Mesenchymal stem cell (in vitro differentiated cells and primary cell): ENCODE results near the gene NGF.

ENCODE experiments used
- DNase-seq: peaks from one replicate; pipeline ENCODE4 v3.0.0-alpha.2; 2013
- H2AFZ ChIP-seq: one replicate; pipeline ENCODE4 v1.6.1; 2013; ENCODE audit warnings: low read depth, mild to moderate bottlenecking, control low read depth, inconsistent platforms, low read length, moderate library complexity
- H2AK5ac ChIP-seq: 2 replicates; pipeline ENCODE4 v1.6.1; 2013; ENCODE audit warnings: low read length, moderate library complexity, mild to moderate bottlenecking, inconsistent platforms; ENCODE audit not compliant: severe bottlenecking
- H2BK120ac ChIP-seq: one replicate; pipeline ENCODE4 v1.6.1; 2013; ENCODE audit warnings: low read depth, mild to moderate bottlenecking, inconsistent platforms, low read length, moderate library complexity
- H2BK12ac ChIP-seq, 2 experiments: one replicate each; pipeline ENCODE4 v1.6.1; 2013; ENCODE audit warnings: inconsistent platforms in 2 of 2, low read length in 2 of 2, mild to moderate bottlenecking in 2 of 2, moderate library complexity in 2 of 2, control low read depth in 1 of 2
- H2BK15ac ChIP-seq: one replicate; pipeline ENCODE4 v1.6.1; 2013; ENCODE audit warnings: mild to moderate bottlenecking, low read depth, inconsistent platforms; ENCODE audit not compliant: poor library complexity, severe bottlenecking
- H2BK5ac ChIP-seq: 2 replicates; pipeline ENCODE4 v1.6.1; 2013; ENCODE audit warnings: low read depth, mild to moderate bottlenecking, low read length, control low read depth, inconsistent platforms; ENCODE audit not compliant: poor library complexity, severe bottlenecking
- H3K14ac ChIP-seq, 2 experiments: one replicate each; pipeline ENCODE4 v1.6.1; 2013; ENCODE audit warnings: inconsistent platforms in 2 of 2, low read length in 2 of 2, control low read depth in 1 of 2, mild to moderate bottlenecking in 1 of 2, moderate library complexity in 1 of 2
- H3K18ac ChIP-seq, 2 experiments: one replicate each; pipeline ENCODE4 v1.6.1; 2013; ENCODE audit warnings: inconsistent platforms in 2 of 2, low read length in 2 of 2, control low read depth in 1 of 2, low read depth in 1 of 2, mild to moderate bottlenecking in 1 of 2
- H3K23ac ChIP-seq, 2 experiments: one replicate each; pipeline ENCODE4 v1.6.1; 2013; ENCODE audit warnings: inconsistent platforms in 2 of 2, low read length in 2 of 2, mild to moderate bottlenecking in 2 of 2, moderate library complexity in 2 of 2, control low read depth in 1 of 2
- H3K27ac ChIP-seq: 2 replicates; pipeline ENCODE4 v1.5.1; 2013; ENCODE audit warnings: mild to moderate bottlenecking, moderate library complexity, low read length, control low read depth, inconsistent platforms; ENCODE audit not compliant: poor library complexity, severe bottlenecking
- H3K27me3 ChIP-seq, 2 experiments: 2 replicates each; pipeline versions ENCODE4 v1.6.1 to v1.7.0; 2013; ENCODE audit warnings: low read length in 2 of 2, mild to moderate bottlenecking in 2 of 2, moderate library complexity in 2 of 2, control low read depth in 1 of 2, inconsistent platforms in 1 of 2; ENCODE audit not compliant: control insufficient read depth in 1 of 2, insufficient read depth in 1 of 2
- H3K36me3 ChIP-seq, 2 experiments: 2 replicates each; pipeline versions ENCODE4 v1.6.1 to v1.7.0; 2013; ENCODE audit warnings: low read length in 2 of 2, control low read depth in 1 of 2, inconsistent platforms in 1 of 2, low read depth in 1 of 2, mild to moderate bottlenecking in 1 of 2; ENCODE audit not compliant: insufficient read depth in 2 of 2, control insufficient read depth in 1 of 2
- H3K4ac ChIP-seq, 2 experiments: one replicate each; pipeline ENCODE4 v1.6.1; 2013; ENCODE audit warnings: inconsistent platforms in 2 of 2, low read length in 2 of 2, mild to moderate bottlenecking in 2 of 2, moderate library complexity in 2 of 2, control low read depth in 1 of 2, low read depth in 1 of 2
- H3K4me1 ChIP-seq: 2 replicates; pipeline ENCODE4 v1.6.1; 2013; ENCODE audit warnings: low read depth, low read length, control low read depth; ENCODE audit not compliant: control insufficient read depth, insufficient read depth
- H3K4me2 ChIP-seq: 2 replicates; pipeline ENCODE4 v1.6.1; 2013; ENCODE audit warnings: low read length, mild to moderate bottlenecking, inconsistent platforms; ENCODE audit not compliant: poor library complexity, severe bottlenecking
- H3K4me3 ChIP-seq, 2 experiments: 2 replicates each; pipeline versions ENCODE4 v1.5.1 to v1.7.0; 2013; ENCODE audit warnings: low read length in 2 of 2, mild to moderate bottlenecking in 2 of 2, control low read depth in 1 of 2, low read depth in 1 of 2; ENCODE audit not compliant: insufficient read depth in 1 of 2
- H3K79me1 ChIP-seq: replicated peaks from 2 replicates; pipeline ENCODE4 v1.6.1; 2013; ENCODE audit warnings: mild to moderate bottlenecking, control low read depth, low read length, inconsistent platforms; ENCODE audit not compliant: poor library complexity, severe bottlenecking
- H3K9ac ChIP-seq: 2 replicates; pipeline ENCODE4 v1.7.0; 2013; ENCODE audit warnings: mild to moderate bottlenecking, low read length, moderate library complexity
- H3K9me3 ChIP-seq: 2 replicates; pipeline ENCODE4 v1.7.0; 2013; ENCODE audit warnings: mild to moderate bottlenecking, low read length; ENCODE audit not compliant: control insufficient read depth
- H4K8ac ChIP-seq: one replicate; pipeline ENCODE4 v1.6.1; 2013; ENCODE audit warnings: inconsistent platforms, mild to moderate bottlenecking, low read length, moderate library complexity
- H4K91ac ChIP-seq: one replicate; pipeline ENCODE4 v1.6.1; 2013; ENCODE audit warnings: mild to moderate bottlenecking, low read length, inconsistent platforms
- WGBS: methylation state at CpG from one replicate; pipeline ENCODE4 v1.1.7; 2013; ENCODE audit warnings: mixed read lengths; 5-methylcytosine and 5-hydroxymethylcytosine counted together

The NGF gene

GRCh38 chr1:115283681-115284146, 54.3 kb downstream of the NGF start:
- H3K18ac ChIP-seq = no peak overlapping the region
- H3K4me1 ChIP-seq = no peaks in the 10 kb centered on the region
- H3K36me3 ChIP-seq = peaks cover 0 to 36% of the 10 kb centered on the region in 2 experiments
- H3K23ac ChIP-seq = no peak overlapping the region
- DNase-seq = no peak
- peak overlapping the region in 1 of 2 experiments; percentile 73 for H3K4me3 ChIP-seq
- no peak overlapping the region for H4K8ac ChIP-seq
- no peak overlapping the region for H3K4ac ChIP-seq
- H2BK5ac ChIP-seq = no peak overlapping the region
- no peak overlapping the region for H2AK5ac ChIP-seq
- peaks cover 0 to 6% of the 10 kb centered on the region in 2 experiments for H3K27me3 ChIP-seq
- H4K91ac ChIP-seq = no peak overlapping the region
- no peaks in the 10 kb centered on the region for H3K79me1 ChIP-seq
- no peak overlapping the region for H2BK12ac ChIP-seq
- peak overlapping the region; percentile 87 for H3K9ac ChIP-seq
- H3K4me2 ChIP-seq = no peak overlapping the region
- no peaks in the 10 kb centered on the region for H3K9me3 ChIP-seq
- WGBS = 96% methylated on average over 20 of the region's 20 CpGs
- no peak overlapping the region for H3K27ac ChIP-seq
- H2BK15ac ChIP-seq = peak overlapping the region; percentile 6
- no peak overlapping the region for H2AFZ ChIP-seq
- no peak overlapping the region for H2BK120ac ChIP-seq
- no peak overlapping the region for H3K14ac ChIP-seq

GRCh38 chr1:115283249-115283648, 54.8 kb downstream of the NGF start:
- Histone ChIP-seq H4K91ac (no peak overlapping the region), H3K27me3 (peaks cover 0 to 6% of the 10 kb centered on the region in 2 experiments), H2BK15ac (no peak overlapping the region), H3K79me1 (no peaks in the 10 kb centered on the region), H4K8ac (no peak overlapping the region), H3K9me3 (no peaks in the 10 kb centered on the region), H3K4me2 (no peak overlapping the region), H3K23ac (no peak overlapping the region), H3K36me3 (peaks cover 0 to 32% of the 10 kb centered on the region in 2 experiments), H2BK120ac (no peak overlapping the region), H2BK5ac (no peak overlapping the region), H3K14ac (no peak overlapping the region), H3K4ac (no peak overlapping the region), H3K18ac (no peak overlapping the region), H3K27ac (no peak overlapping the region), H3K4me3 (peak overlapping the region in 1 of 2 experiments; percentile 73), H2AFZ (no peak overlapping the region), H2BK12ac (no peak overlapping the region), H3K9ac (peak overlapping the region; percentile 87), H2AK5ac (no peak overlapping the region), H3K4me1 (no peaks in the 10 kb centered on the region)
- no peak for DNase-seq
- 91% methylated on average over 13 of the region's 13 CpGs for WGBS

GRCh38 chr1:115282807-115283208, 55.2 kb downstream of the NGF start:
- Histone ChIP-seq H3K4me1 (no peaks in the 10 kb centered on the region), H2BK5ac (no peak overlapping the region), H3K9ac (peak overlapping the region; percentile 87), H3K23ac (no peak overlapping the region), H2AFZ (no peak overlapping the region), H3K27me3 (peaks cover 0 to 6% of the 10 kb centered on the region in 2 experiments), H2AK5ac (no peak overlapping the region), H3K79me1 (no peaks in the 10 kb centered on the region), H4K91ac (no peak overlapping the region), H3K4me3 (peak overlapping the region in 1 of 2 experiments; percentile 73), H3K18ac (no peak overlapping the region), H2BK120ac (no peak overlapping the region), H2BK15ac (no peak overlapping the region), H3K4me2 (no peak overlapping the region), H3K9me3 (no peaks in the 10 kb centered on the region), H3K36me3 (peaks cover 0 to 27% of the 10 kb centered on the region in 2 experiments), H2BK12ac (no peak overlapping the region), H3K14ac (no peak overlapping the region), H3K4ac (no peak overlapping the region), H4K8ac (no peak overlapping the region), H3K27ac (no peak overlapping the region)
- DNase-seq = no peak
- 97% methylated on average over 9 of the region's 11 CpGs for WGBS

GRCh38 chr1:115281143-115281542, 56.9 kb downstream of the NGF start:
- H3K36me3 ChIP-seq = peaks cover 0 to 13% of the 10 kb centered on the region in 2 experiments
- 100% methylated on average over 2 of the region's 2 CpGs for WGBS
- no peak overlapping the region for H3K4me2 ChIP-seq
- no peak overlapping the region for H2BK5ac ChIP-seq
- H2AFZ ChIP-seq = no peak overlapping the region
- no peaks in the 10 kb centered on the region for H3K4me1 ChIP-seq
- H3K79me1 ChIP-seq = no peaks in the 10 kb centered on the region
- no peak for DNase-seq
- peaks cover 0 to 6% of the 10 kb centered on the region in 2 experiments for H3K27me3 ChIP-seq
- peak overlapping the region in 1 of 2 experiments; percentile 73 for H3K4me3 ChIP-seq
- H3K14ac ChIP-seq = no peak overlapping the region
- no peak overlapping the region for H2BK15ac ChIP-seq
- H3K9me3 ChIP-seq = peaks cover 4% of the 10 kb centered on the region
- H2AK5ac ChIP-seq = no peak overlapping the region
- no peak overlapping the region for H3K4ac ChIP-seq
- H4K91ac ChIP-seq = no peak overlapping the region
- no peak overlapping the region for H3K27ac ChIP-seq
- no peak overlapping the region for H2BK120ac ChIP-seq
- H2BK12ac ChIP-seq = no peak overlapping the region
- H4K8ac ChIP-seq = no peak overlapping the region
- no peak overlapping the region for H3K18ac ChIP-seq
- H3K9ac ChIP-seq = peak overlapping the region; percentile 76
- no peak overlapping the region for H3K23ac ChIP-seq
